GM19324 (cell line): ENCODE data around the gene AKIP1.
"Not testable (repeated sequence)": the region's sequence is repeated elsewhere in the genome, so short reads cannot be mapped to it uniquely, and the experiment has no call there.

Experiments used
- ATAC-seq: cut with Tn5 transposase; IDR thresholded peaks from one replicate; pipeline ENCODE4 v1.9.1; 2021; ENCODE audit warnings: mild to moderate bottlenecking, moderate library complexity; ENCODE audit not compliant: unreplicated experiment, low FRiP score

The AKIP1 gene

GRCh38 chr11:8911029-8911823 lies at the start of gene AKIP1:
AKIP1 (plus strand) TSS chr11:8911189; CDS start chr11:8911450, 261 bp downstream.
- peak; percentile 81 for ATAC-seq

- no peak for ATAC-seq
These were observed 47.2 kb upstream of the AKIP1 start for GRCh38 chr11:8863838-8864237.

GRCh38 chr11:8865304-8865703 lies 45.7 kb upstream of the AKIP1 start:
- ATAC-seq: no peak

- no peak for ATAC-seq
These were observed 44.0 kb upstream of the AKIP1 start for GRCh38 chr11:8867035-8867434.

GRCh38 chr11:8867931-8868631 lies 42.9 kb upstream of the AKIP1 start:
- no peak for ATAC-seq

- ATAC-seq: no peak
These were observed 40.4 kb upstream of the AKIP1 start for GRCh38 chr11:8870411-8871170.

- ATAC-seq: no peak
These were observed 39.7 kb upstream of the AKIP1 start for GRCh38 chr11:8871171-8871775.

- ATAC-seq: no peak
These were observed 39.0 kb upstream of the AKIP1 start for GRCh38 chr11:8871962-8872361.

GRCh38 chr11:8873741-8874405 lies 37.1 kb upstream of the AKIP1 start:
- no peak for ATAC-seq

GRCh38 chr11:8878771-8879170 lies 32.2 kb upstream of the AKIP1 start:
- no peak for ATAC-seq

GRCh38 chr11:8881585-8881984 lies 29.4 kb upstream of the AKIP1 start:
- ATAC-seq: not testable (repeated sequence)

- ATAC-seq: no peak
These were observed 24.7 kb upstream of the AKIP1 start for GRCh38 chr11:8886322-8886721.

GRCh38 chr11:8891185-8891584 lies 19.8 kb upstream of the AKIP1 start:
- not testable (repeated sequence) for ATAC-seq

- no peak for ATAC-seq
These were observed 11.8 kb upstream of the AKIP1 start for GRCh38 chr11:8899119-8899753.

GRCh38 chr11:8905528-8906165 lies 5.3 kb upstream of the AKIP1 start:
- no peak for ATAC-seq

- no peak for ATAC-seq
These were observed 3.9 kb upstream of the AKIP1 start for GRCh38 chr11:8907116-8907515.

- no peak for ATAC-seq
These were observed 2.9 kb upstream of the AKIP1 start for GRCh38 chr11:8908099-8908498.

GRCh38 chr11:8910649-8911026 lies 351 bp upstream of the AKIP1 start:
- ATAC-seq: peak; percentile 2

- no peak for ATAC-seq
These were observed 3.1 kb downstream of the AKIP1 start for GRCh38 chr11:8913961-8914660.
